Ishikawa (cell line): Measurements from ENCODE around the gene TARM1.

Source experiments
- CEBPB ChIP-seq: IDR thresholded peaks from 2 replicates; pipeline ENCODE4 v1.6.1; 2012
- CREB1 ChIP-seq: IDR thresholded peaks from 2 replicates; pipeline ENCODE4 v1.6.1; 2012; ENCODE audit warnings: low read depth
- EGR1 ChIP-seq: IDR thresholded peaks from 2 replicates; pipeline ENCODE4 v1.6.1; 2012
- EP300 ChIP-seq: IDR thresholded peaks from 2 replicates; pipeline ENCODE4 v1.6.1; 2012; ENCODE audit warnings: borderline replicate concordance
- FOXM1 ChIP-seq: IDR thresholded peaks from 2 replicates; pipeline ENCODE4 v1.6.1; 2012; ENCODE audit warnings: low read depth, borderline replicate concordance
- NFIC ChIP-seq: IDR thresholded peaks from 2 replicates; pipeline ENCODE4 v1.6.1; 2012
- RAD21 ChIP-seq: IDR thresholded peaks from 2 replicates; pipeline ENCODE4 v1.6.1; 2012; ENCODE audit warnings: low read depth
- TAF1 ChIP-seq: IDR thresholded peaks from 2 replicates; pipeline ENCODE4 v1.6.1; 2012; ENCODE audit warnings: low read depth, mild to moderate bottlenecking
- TCF12 ChIP-seq: IDR thresholded peaks from 2 replicates; pipeline ENCODE4 v1.6.1; 2012; ENCODE audit warnings: low read depth
- TEAD4 ChIP-seq: IDR thresholded peaks from 2 replicates; pipeline ENCODE4 v1.6.1; 2012
- YY1 ChIP-seq: IDR thresholded peaks from 2 replicates; pipeline ENCODE4 v1.6.1; 2012; ENCODE audit warnings: low read depth
- ZBTB7A ChIP-seq: IDR thresholded peaks from 2 replicates; pipeline ENCODE4 v1.6.1; 2012; ENCODE audit warnings: low read depth
- TF ChIP-seq, protein P1 (sequence below): IDR thresholded peaks from 2 replicates; pipeline ENCODE4 v1.6.1; 2012
- TF ChIP-seq, protein P2 (sequence below): IDR thresholded peaks from 2 replicates; pipeline ENCODE4 v1.6.1; 2012; ENCODE audit warnings: low read depth, mild to moderate bottlenecking
- TF ChIP-seq, protein P3 (sequence below): IDR thresholded peaks from 2 replicates; pipeline ENCODE4 v1.6.1; 2012

The TARM1 gene

DNA sequence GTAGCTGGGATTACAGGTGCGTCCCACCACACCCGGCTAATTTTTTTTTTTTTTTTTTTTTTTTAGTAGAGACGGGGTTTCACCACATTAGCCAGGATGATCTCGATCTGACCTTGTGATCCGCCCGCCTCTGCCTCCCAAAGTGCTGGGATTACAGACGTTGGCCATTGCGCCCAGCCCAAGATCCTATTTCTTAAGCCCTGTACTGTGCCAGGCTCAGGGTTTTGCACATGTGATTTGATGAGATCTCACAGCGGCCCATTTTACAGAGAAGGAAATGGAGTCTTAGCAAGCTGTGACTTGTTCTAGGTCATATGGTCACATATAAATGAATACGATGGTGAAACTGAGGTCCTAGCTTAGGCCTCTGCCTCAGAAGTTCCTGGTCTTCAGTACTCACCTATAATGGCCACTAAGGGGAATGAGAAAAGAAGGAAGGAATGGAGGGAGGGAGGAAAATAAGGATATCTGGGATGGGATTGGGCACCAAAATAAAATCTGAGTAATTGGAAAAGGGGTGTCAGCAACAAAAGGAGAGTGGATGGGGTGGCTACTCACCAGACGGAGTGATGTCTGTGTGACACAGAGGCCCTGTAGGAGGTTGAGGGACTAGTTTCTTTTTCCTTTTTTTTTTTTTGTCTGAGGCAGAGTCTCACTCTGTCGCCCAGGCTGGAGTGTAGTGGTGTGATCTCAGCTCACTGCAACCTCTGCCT, 18.2 kb upstream of the TARM1 start:
- no peak for TF ChIP-seq CREB1
- TF ChIP-seq, protein P1, sequence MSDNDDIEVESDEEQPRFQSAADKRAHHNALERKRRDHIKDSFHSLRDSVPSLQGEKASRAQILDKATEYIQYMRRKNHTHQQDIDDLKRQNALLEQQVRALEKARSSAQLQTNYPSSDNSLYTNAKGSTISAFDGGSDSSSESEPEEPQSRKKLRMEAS = no peak
- TF ChIP-seq, protein P2, sequence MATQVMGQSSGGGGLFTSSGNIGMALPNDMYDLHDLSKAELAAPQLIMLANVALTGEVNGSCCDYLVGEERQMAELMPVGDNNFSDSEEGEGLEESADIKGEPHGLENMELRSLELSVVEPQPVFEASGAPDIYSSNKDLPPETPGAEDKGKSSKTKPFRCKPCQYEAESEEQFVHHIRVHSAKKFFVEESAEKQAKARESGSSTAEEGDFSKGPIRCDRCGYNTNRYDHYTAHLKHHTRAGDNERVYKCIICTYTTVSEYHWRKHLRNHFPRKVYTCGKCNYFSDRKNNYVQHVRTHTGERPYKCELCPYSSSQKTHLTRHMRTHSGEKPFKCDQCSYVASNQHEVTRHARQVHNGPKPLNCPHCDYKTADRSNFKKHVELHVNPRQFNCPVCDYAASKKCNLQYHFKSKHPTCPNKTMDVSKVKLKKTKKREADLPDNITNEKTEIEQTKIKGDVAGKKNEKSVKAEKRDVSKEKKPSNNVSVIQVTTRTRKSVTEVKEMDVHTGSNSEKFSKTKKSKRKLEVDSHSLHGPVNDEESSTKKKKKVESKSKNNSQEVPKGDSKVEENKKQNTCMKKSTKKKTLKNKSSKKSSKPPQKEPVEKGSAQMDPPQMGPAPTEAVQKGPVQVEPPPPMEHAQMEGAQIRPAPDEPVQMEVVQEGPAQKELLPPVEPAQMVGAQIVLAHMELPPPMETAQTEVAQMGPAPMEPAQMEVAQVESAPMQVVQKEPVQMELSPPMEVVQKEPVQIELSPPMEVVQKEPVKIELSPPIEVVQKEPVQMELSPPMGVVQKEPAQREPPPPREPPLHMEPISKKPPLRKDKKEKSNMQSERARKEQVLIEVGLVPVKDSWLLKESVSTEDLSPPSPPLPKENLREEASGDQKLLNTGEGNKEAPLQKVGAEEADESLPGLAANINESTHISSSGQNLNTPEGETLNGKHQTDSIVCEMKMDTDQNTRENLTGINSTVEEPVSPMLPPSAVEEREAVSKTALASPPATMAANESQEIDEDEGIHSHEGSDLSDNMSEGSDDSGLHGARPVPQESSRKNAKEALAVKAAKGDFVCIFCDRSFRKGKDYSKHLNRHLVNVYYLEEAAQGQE = no peak
- TF ChIP-seq ZBTB7A = no peak
- TF ChIP-seq CEBPB = no peak
- TF ChIP-seq, protein P3, sequence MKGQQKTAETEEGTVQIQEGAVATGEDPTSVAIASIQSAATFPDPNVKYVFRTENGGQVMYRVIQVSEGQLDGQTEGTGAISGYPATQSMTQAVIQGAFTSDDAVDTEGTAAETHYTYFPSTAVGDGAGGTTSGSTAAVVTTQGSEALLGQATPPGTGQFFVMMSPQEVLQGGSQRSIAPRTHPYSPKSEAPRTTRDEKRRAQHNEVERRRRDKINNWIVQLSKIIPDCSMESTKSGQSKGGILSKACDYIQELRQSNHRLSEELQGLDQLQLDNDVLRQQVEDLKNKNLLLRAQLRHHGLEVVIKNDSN = no peak
- no peak for TF ChIP-seq TAF1
- TF ChIP-seq TCF12 = no peak
- no peak for TF ChIP-seq EP300
- no peak for TF ChIP-seq NFIC
- no peak for TF ChIP-seq TEAD4
- no peak for TF ChIP-seq RAD21
- no peak for TF ChIP-seq FOXM1
- TF ChIP-seq YY1 = no peak
- no peak for TF ChIP-seq EGR1

DNA sequence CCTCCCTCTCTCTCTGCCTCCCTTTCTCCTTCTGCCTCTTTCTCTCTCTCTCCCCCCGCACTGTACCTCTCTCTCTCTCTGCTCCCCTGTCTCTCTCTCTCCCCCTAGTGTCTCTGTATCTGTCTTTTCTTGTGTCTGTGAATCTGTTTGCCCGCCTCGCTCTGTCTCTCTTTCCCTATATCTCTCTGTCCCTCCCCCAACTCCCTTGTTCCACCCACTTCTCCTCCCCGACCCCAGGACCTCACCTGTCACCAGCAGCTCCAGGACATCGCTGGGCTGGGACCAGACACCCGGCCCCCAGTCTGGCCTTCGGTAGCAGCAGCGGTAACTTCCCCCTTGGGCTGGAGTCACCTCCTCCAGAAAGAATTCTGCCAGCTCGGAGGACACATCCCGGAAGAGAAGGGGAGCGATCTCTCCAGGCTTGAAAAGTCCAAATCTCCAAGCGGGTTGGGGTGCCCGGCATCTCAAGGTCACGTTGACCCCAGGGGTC, 15.5 kb upstream of the TARM1 start:
- TF ChIP-seq TEAD4 (no peak), TCF12 (no peak), EP300 (no peak), CEBPB (no peak), CREB1 (no peak), EGR1 (no peak), ZBTB7A (no peak), TAF1 (no peak)
- TF ChIP-seq, protein P2 = no peak

DNA sequence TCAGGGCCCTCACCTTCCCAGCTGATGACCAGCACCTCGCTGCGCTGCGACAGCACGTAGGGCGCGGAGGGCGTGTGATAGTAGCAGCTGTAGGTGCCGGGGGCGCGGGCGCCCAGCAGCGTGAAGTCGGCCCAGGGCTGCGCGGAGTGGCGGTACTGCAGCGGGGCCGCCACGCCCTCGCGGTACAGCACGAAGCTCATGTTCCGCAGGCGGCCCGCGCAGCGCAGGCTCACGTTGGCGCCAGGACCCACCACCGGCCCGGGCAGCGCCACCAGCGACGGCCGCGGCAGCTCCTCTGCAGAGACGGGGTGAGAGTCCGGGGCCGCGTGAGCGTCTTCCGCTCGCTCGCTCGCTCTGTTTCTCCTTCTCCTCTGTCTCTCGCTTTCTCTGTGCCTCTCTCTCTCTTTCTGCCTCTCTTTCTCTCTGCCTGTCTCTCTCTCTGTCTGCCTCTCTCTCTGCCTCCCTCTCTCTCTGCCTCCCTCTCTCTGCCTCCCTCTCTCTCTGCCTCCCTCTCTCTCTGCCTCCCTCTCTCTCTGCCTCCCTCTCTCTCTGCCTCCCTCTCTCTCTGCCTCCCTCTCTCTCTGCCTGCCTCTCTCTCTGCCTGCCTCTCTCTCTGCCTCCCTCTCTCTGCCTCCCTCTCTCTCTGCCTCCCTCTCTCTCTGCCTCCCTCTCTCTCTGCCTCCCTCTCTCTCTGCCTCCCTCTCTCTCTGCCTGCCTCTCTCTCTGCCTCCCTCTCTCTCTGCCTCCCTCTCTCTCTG, 14.9 kb upstream of the TARM1 start:
- TF ChIP-seq, protein P1 = peak; percentile 91

DNA sequence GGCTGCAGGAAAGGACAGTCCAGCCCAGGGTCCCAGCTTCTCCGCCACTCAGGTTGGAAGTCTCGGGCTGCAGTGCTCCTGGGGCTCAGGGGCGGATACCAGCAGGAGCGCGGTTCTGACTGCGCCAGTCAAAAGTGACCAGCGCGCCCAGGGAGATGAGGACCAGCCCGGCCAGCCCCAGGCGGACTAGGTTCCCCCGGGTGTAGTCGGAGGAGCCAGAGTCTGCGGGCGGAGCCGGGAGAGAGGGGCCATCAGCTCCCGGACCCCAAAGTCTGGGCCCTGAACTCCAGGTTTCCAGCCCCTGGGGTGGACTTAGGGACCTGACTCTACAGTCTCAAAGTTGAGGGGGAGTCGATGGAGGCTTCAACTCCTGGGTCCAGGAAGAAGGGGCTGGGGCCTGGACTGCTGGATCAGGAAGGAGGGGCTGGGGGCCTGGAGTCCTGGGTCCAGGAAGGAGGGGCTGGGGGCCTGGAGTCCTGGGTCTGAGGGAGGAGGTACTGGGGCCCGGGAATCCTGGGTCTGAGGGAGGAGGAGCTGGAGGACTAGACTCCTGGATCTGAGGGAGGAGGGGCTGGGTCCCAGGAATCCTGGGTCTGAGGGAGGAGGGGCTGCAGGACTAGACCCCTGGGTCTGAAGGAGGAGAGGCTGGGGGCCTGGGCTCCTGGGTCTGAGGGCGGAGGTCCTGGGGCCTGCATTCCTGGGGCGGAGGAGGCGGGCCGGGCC, 14.1 kb upstream of the TARM1 start:
- TF ChIP-seq, protein P2 = no peak
- no peak for TF ChIP-seq ZBTB7A
- no peak for TF ChIP-seq CEBPB
- no peak for TF ChIP-seq TAF1
- TF ChIP-seq, protein P3 = no peak
- no peak for TF ChIP-seq TCF12
- no peak for TF ChIP-seq YY1
- TF ChIP-seq CREB1 = no peak
- no peak for TF ChIP-seq EGR1
- TF ChIP-seq EP300 = no peak
- TF ChIP-seq TEAD4 = no peak
- TF ChIP-seq NFIC = no peak
- TF ChIP-seq, protein P1 = no peak
- no peak for TF ChIP-seq RAD21
- TF ChIP-seq FOXM1 = no peak
